Panc1 (cell line): ENCODE results near the gene SYDE2.

ENCODE experiments used
- CTCF ChIP-seq: fragments of 450-650 bp; IDR thresholded peaks from 2 replicates; pipeline ENCODE4 v1.5.1; 2017; ENCODE audit warnings: mild to moderate bottlenecking
- POLR2AphosphoS5 ChIP-seq: IDR thresholded peaks from 2 replicates; pipeline ENCODE4 v1.6.1; 2012; ENCODE audit warnings: mild to moderate bottlenecking, low read depth, low read length, moderate library complexity
- REST ChIP-seq, 2 experiments: IDR thresholded peaks; 2 replicates each; pipeline ENCODE4 v1.6.1; 2011 to 2012; ENCODE audit warnings: low read depth in 2 of 2, control low read depth in 1 of 2, low read length in 1 of 2, mild to moderate bottlenecking in 1 of 2, moderate library complexity in 1 of 2; ENCODE audit not compliant: insufficient read depth in 1 of 2
- SIN3A ChIP-seq: IDR thresholded peaks from 2 replicates; pipeline ENCODE4 v1.6.1; 2012; ENCODE audit warnings: low read depth, mild to moderate bottlenecking, low read length, moderate library complexity, borderline replicate concordance; ENCODE audit not compliant: insufficient read depth
- TCF7L2 ChIP-seq: IDR thresholded peaks from 2 replicates; pipeline ENCODE4 v1.6.1; 2011; ENCODE audit warnings: mild to moderate bottlenecking, low read depth, low read length, inconsistent platforms

- TF ChIP-seq POLR2AphosphoS5 (no peak), CTCF (peak; percentile 76), TCF7L2 (no peak), SIN3A (no peak), REST (IDR thresholded peaks at IDR 0.05; ENCODE audit: insufficient read depth in 1 of 2, low read depth in 2 of 2, low read length in 1 of 2) (no peak)
Observed at GRCh38 chr1:85240174-85240601, 39.4 kb upstream of the SYDE2 start.
